C1 segment of cervical spinal cord (tissue), 14 donors: ENCODE data around the gene CCL15.
"Not testable (repeated sequence)": the region's sequence is repeated elsewhere in the genome, so short reads cannot be mapped to it uniquely, and the experiment has no call there.

Source experiments
- DNase-seq, 14 donors: peaks; one replicate each; lab custom pipeline; 2025; lab: John Stamatoyannopoulos, UW

The CCL15 gene

DNA sequence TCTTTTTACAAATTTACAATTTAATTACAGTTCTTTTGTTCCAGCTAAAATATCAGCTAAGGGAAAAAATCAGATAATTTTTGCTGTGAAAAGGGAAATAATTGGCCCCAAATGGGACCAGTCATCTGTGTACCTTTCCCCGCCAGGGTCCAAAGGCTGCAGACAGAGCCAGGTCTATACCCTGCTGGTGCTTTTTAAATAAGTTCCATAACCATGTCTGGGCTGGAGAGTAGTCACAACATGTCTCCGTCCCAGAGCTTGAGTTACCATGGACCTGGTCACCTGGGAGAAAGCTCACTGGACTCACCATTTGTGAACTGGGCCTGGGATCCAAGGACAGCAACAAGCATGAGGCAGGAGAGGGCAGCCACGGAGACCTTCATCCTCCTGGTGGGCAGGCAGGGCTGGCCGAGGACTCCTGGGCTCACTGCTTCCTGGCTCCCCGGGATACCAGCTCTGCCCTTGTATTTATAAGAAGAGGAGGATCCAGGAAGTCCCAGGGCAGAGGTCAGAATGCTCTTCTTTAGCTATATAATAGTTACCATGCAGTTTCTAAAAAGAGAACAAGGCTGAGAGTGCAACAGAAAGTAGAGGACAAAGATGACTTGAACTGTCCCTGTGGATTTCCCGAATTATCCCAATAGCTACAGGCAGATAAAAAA lies at the start of gene CCL15:
TSS of gene CCL15 (minus strand) at position 444 of the 662 bp plus-strand sequence. CDS start at position 383, 61 bp downstream.
- DNase-seq, result no peak

DNA sequence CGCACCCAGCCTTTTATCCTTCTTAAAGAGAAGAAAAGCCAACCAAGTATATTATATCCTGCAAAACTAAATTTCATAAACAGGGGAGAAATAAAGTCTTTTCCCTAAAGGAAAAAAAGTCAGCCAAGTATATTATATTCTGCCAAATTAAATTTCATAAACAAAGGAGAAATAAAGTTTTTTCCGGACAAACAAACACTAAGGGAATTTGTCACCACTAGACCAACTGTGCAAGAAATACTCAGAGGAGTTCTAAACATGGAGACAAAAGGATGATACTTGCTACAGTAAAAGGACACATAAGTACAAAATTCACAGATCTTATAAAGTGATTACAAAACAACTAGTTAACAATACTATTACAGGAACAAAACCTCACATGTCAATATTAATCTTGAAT lies 48.3 kb upstream of the CCL15 start:
- no peak for DNase-seq

DNA sequence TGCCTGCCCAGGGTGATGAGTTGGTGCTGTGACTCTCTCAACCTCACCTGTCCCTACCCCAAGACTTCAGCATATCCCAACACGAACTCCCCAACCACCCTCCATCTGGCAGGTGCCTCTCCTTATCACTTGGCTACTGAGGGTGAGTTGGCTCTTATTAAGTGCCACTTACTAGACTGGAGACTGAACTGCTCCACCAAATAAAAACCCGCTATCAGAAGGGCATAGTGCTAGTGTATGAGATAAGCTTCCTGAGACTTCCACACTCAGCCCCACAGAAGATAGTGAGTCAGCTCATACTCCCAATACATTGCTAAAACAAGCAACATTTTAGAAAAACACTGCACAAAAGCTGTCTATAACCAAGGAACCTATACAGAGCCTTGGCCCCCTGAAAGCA lies 46.7 kb upstream of the CCL15 start:
- DNase-seq, result no peak

DNA sequence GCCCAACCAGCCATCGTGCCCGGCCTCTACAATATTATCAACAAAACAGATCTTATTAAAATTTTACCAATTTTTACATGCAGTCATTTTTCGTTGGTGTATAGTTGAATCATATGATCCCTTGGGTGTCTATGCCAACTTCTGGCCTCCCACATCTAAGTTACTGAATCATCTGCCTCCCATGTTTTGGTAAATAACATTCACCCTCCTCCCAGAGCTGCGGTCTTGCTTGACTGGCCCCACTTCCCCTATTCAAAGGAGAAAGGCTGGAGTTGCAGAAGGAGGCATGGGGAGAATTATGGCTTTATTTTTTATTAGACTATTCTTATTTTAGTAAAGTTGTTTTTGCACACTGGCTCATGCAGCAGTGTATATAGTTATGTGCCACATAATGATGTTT lies 34.9 kb upstream of the CCL15 start:
- DNase-seq, result no peak

DNA sequence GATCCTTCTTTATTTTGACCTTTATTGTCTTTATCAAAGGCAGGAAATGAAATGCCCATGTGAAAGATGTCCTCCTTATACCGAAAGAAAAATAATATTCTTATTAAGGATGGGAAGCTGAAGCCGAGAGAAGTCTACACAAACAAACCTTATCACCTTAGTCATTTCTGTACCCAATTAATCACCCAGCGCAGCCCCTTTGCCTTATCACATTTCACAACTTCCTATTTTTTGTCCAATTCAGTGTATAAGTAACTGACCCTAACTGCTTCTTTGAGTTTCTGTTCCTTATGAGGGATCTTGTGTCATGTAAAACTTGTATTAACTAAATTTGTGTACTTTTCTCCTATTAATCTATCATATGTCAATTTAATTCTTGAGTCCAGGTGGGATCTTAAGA lies 32.8 kb upstream of the CCL15 start:
- no peak for DNase-seq

DNA sequence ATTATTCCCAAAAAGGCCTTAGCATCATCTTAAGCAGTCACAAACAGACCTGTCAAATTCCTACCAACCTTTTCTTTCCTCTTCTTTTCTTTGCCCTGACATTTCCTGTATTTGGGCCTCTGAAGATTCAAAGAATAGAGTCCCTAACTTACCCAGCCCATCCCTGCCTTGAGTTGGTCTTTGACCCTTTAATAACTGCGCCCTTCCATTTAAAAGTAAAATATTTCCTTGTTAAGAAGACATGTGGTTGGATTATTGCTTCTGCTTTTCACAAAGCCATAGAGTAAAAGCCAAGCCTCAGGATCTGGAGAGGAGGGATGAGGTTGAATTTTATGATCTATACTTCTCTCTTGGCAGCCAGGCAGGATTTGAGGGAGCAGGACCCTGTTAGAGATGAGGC lies 29.6 kb upstream of the CCL15 start:
- DNase-seq, result no peak

DNA sequence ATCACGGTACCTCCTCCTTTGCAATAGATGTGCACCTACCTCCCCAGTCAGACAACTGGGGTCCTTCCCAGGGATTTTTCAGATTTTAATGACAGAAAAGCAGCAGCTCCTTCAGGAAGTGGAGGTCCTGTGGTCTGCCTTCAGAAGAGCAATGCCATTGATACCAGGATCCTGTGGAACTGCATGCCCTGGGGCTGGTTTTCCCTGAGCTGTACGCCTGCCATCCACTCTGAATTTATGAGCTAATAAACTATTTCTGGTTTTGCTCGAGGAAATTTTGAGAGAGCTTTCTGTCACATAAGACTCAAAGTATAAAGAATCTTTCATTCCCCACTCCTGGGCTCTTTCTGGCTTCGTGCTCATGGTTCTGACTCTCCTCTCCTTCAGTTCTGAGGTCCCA lies 26.4 kb upstream of the CCL15 start:
- DNase-seq, result no peak

- DNase-seq, result no peak
Measured at GRCh38 chr17:36024106-36024869, 22.9 kb upstream of the CCL15 start.

- no peak for DNase-seq
Measured at GRCh38 chr17:36019423-36019822, 18.1 kb upstream of the CCL15 start.

- no peak for DNase-seq
Measured at GRCh38 chr17:36017799-36018198, 16.4 kb upstream of the CCL15 start, which contains the start of gene CCL23. Gene CCL23 (minus strand): TSS chr17:36017972. CDS start chr17:36017897, 75 bp downstream.

DNA sequence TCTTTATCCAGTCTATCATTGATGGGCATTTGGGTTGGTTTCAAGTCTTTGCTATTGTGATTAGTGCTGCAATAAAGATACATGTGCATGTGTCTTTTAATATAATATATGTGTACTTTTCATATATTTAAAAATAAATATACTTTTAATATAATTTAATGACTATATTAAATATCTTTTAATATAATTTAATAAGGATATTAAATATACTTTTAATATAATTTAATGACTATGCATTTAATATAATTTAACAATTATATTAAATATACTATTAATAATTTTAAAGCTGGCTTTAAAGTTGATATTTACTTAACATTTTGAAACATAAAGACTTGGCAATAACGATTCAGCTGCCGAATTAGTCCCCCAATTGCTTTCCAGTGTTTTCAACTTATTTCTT lies 15.2 kb upstream of the CCL15 start:
- DNase-seq, result no peak

GRCh38 chr17:36015895-36016294 lies 14.5 kb upstream of the CCL15 start:
- DNase-seq, result not testable (repeated sequence)

DNA sequence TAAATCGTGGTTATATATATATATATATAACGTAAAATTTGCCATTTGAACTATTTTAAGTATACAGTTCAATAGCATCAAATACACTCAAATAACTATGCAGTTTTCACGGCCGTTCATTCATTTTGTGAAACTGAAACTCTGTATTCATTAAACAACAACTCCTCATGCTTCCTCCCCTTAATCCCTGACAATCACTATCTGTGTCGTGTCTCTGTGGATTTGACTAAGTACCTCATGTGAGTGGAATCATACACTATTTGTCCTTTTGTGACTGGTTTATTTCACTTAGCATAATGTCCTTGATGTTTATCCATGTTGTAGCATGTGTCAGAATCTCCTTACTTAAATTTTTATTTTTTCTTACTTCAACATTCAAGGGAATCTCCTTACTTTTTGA lies 13.6 kb upstream of the CCL15 start:
- no peak for DNase-seq

DNA sequence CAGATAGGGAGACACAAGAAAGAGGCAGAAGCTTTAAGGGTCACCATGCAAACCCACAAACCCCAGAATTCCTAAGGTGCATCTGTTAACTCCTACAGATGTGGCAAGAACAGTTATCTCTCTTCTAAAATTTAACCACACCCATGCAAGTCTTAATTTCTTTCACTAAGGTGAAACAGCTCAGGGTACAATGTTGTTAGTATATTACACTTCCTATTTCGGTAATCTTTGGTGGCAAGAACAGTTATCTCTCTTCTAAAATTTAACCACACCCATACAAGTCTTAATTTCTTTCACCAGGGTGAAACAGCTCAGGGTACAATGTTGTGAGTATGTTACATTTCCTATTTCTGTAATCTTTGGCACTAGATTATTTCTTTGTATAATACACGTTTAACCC lies 9.8 kb upstream of the CCL15 start:
- DNase-seq, result no peak

- DNase-seq, result no peak
Measured at GRCh38 chr17:36008998-36009665, 7.8 kb upstream of the CCL15 start.

DNA sequence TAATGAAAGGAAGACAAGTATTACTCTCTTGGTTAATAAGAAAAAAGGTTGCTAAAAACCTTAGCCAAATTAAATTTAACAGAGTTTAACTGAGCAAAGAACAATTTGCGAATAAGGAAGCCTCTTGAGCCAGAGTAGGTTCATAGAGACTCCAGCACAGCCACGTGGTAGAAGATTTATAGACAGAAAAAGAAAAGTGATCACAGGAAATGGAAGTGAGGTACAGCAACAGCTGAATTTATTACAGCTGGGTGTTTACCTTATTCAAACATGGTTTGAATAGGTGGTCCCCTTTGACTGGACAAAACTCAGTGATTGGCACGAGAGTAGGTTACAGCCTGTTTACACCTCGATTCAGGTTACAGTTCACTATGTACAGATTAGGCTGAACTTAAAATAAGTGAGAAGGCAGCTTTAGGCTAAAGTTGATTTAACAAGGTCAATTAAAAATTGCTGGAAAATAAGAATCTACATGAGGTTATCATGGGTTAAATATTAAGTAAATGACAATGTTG lies 3.3 kb upstream of the CCL15 start:
- DNase-seq, result no peak

DNA sequence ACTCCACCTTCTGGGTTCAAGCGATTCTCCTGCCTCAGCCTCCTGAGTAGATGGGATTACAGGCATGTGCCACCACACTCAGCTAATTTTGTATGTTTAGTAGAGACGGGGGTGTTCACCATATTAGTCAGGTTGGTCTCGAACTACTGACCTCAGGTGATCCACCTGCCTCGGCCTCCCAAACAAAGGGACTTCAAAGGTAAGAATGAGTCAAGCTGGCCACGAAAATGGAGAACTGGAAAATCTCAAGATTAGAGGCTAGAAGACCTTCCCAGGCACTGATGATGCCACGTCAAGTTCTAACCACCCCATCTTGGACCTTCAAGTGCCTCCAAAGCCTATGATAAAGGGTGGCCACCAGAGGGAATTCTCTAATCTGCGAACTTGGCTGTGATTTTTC lies 1.3 kb upstream of the CCL15 start:
- no peak for DNase-seq

GRCh38 chr17:36001862-36002603 lies 680 bp upstream of the CCL15 start:
- DNase-seq, result no peak

DNA sequence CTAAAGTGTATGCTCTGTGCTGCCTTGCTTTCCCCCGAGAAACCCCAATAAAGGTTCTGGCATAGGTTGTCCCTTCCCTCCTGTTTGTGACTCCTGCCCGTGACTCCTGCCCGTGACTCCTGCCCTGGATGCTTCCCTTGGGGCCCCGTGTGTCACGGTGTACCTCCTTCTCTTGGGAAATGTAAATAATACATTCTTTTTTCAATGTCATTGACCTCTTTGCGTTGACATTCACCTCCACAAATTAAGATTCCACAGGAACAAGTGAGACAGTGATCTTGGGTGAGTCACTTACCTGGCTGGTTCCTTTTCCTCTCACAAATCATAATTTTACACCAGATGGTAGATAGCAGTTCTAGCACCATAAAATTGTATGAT lies 632 bp downstream of the CCL15 start:
- DNase-seq, result no peak

DNA sequence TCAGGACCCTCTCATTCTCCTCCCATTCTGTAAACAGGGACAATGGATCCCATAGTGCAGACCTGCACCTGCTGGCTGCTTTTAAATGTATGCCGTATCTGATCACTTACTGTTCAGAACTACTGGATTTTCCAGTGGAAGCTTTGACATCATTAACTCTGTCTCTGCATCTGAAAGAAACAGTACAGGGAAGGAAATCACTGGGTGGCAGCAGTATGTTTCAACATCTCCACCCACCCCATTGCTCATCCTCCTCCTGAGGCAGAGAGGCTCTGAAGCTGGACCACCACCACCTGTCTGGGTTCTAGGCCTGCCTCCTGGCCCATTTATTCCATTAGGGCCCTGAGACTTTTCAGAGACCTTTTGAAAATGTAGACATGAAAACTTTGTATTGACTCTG lies 2.6 kb downstream of the CCL15 start:
- no peak for DNase-seq

DNA sequence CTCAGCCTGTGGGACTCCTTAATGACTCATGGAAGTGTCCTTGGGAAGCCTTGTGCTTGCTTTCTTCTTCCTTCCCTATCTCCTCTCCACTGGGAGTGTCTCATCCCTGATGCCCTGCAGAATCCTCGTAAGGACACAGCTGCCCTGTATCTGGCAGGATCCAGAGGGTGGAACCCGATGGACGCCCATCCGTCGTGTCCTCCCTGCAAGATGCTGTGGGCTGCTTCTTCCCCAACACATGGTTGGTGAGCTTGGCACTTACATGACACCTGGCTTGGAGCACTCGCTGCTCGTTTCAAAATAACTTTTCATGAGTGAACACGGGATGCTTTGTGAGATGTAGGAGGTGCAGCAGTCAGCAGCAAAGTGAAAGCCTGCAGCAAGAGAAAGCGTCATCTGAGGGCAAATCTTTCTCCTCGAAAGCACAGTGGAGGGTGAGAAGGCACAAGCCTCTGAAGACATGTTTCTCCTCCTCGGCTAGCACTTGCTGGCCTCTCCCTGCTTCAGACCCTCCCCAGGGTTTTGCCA lies 3.3 kb downstream of the CCL15 start:
- DNase-seq, result no peak

- not testable (repeated sequence) for DNase-seq
Measured at GRCh38 chr17:35995346-35995745, 6.0 kb downstream of the CCL15 start.
